SK-N-MC (cell line): ENCODE data around the gene PGLYRP3.

ENCODE experiments used
- EZH2 ChIP-seq: fragments of 200-600 bp; sonication (generic); IDR thresholded peaks from one replicate; pipeline ENCODE4 v1.6.1; 2017; ENCODE audit warnings: antibody characterized with exemption
- FOXP2 ChIP-seq: optimal IDR thresholded peaks from 2 replicates; pipeline ENCODE3; 2011; ENCODE audit warnings: mild to moderate bottlenecking, moderate library complexity; ENCODE audit not compliant: insufficient read depth; ENCODE audit errors: extremely low read length, control extremely low read depth
- POLR2AphosphoS5 ChIP-seq: IDR thresholded peaks from 2 replicates; pipeline ENCODE4 v1.6.1; 2012; ENCODE audit warnings: mild to moderate bottlenecking, low read depth, low read length, borderline replicate concordance

DNA sequence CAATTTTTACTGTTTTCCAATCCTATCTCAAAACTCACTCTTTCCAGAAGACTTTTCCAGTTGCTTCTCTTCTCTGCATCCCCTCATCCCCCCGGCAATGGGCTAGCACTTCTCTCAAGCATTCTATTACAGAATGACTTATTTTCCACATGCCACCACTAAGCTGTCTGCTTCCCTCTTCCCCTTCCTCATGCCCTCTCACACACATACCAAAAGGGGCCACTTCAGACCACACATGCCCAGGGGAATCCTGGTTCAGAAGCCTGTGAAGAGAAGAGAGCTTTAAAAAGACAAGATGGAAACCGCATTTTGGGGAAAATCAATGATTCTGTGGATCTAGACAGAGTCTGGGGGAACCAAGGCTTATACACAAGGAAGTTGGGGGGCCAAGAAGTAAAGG, 61.7 kb downstream of the PGLYRP3 start:
- TF ChIP-seq EZH2 = no peak
- no peak for TF ChIP-seq POLR2AphosphoS5
- TF ChIP-seq FOXP2 = no peak
